Motor neuron (in vitro differentiated cells): Measurements from ENCODE around the gene ATAD5. TPM values are rescaled to one million over a fixed set of nuclear protein-coding genes. Genes with fewer than 3 reads are reported as not detected.

Source experiments
- ATAC-seq, 8 experiments: fragments of 200-7000 bp; cut with Tn5 transposase; replicated peaks in 6 of 8; 2 replicates each; pipeline ENCODE4 v1.8.0; 2021; ENCODE audit warnings: mild to moderate bottlenecking in 8 of 8, moderate library complexity in 8 of 8
- H3K27ac ChIP-seq, 2 donors: fragments of 250-450 bp; sonication (Bioruptor Pico); 2 replicates each; pipeline ENCODE4 v1.9.0; 2021; ENCODE audit warnings: antibody characterized with exemption in 2 of 2, mild to moderate bottlenecking in 2 of 2, moderate library complexity in 1 of 2
- H3K4me1 ChIP-seq, 2 donors: fragments of 250-450 bp; sonication (Bioruptor Pico); replicated peaks in 1 of 2; 2 replicates each; pipeline ENCODE4 v1.6.1; 2021; ENCODE audit warnings: antibody characterized with exemption in 2 of 2, mild to moderate bottlenecking in 2 of 2, moderate library complexity in 1 of 2
- H3K4me3 ChIP-seq, 5 donors: fragments of 250-450 bp; sonication (Bioruptor Pico); 2 replicates each; pipeline ENCODE4 v1.9.0; 2021; ENCODE audit warnings: antibody characterized with exemption in 5 of 5, mild to moderate bottlenecking in 5 of 5, moderate library complexity in 4 of 5
- WGBS, 10 experiments: fragments of 450-650 bp; shearing (Covaris generic); methylation state at CpG; one replicate each; pipeline ENCODE4 v1.0.0; 2022; 5-methylcytosine and 5-hydroxymethylcytosine counted together
- in situ Hi-C, 9 experiments: fragments of 400-800 bp; cut with MboI; loops; one replicate each; pipeline ENCODE4 v1.15.0; 2021; ENCODE audit warnings: low sequenced_read_pairs in 9 of 9, low pct_unique_long_range_greater_than_20kb in 2 of 9; ENCODE audit not compliant: unreplicated experiment in 9 of 9
- total RNA-seq, 8 experiments: library from RNA; unstranded; fragments of 300-600 nt; gene quantifications; 2 replicates each; pipeline versions ENCODE4 v1.2.3 to v1.2.4, GENCODE V29; 2022

Gene ATAD5
- total RNA-seq, 8 experiments from 2014 or later: 0.51 to 12.4 (median 3.4) TPM

DNA sequence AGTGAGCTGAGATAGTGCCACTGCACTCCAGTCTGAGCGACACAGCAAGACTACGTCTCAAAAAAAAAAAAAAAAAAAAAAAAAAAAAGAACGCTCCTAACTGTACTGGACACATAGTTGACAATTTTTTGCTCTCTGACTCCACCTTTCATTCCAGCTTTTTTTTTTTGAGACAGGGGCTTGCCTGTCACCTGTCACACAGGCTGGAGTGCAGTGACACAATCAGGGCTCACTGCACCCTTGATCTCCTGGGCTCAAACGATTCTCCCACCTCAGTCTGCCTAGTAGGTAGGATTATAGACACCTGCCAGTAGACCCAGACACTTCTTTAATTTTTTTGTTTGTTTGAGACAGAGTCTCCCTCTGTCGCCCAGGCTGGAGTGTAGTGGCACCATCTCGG, 4.7 kb upstream of the ATAD5 start:
- Histone ChIP-seq H3K4me3 (no peak overlapping the region), H3K4me1 (peaks cover 7 to 11% of the 10 kb centered on the region in 2 donors), H3K27ac (no peak overlapping the region)
- in situ Hi-C loops: no loop called here
- no peak for ATAC-seq
- 50 to 100% (median 74%) methylated on average over 1 to 3 of the region's 6 CpGs; no CpG with 5 or more reads in 3 of the 10 experiments for WGBS, 10 experiments

DNA sequence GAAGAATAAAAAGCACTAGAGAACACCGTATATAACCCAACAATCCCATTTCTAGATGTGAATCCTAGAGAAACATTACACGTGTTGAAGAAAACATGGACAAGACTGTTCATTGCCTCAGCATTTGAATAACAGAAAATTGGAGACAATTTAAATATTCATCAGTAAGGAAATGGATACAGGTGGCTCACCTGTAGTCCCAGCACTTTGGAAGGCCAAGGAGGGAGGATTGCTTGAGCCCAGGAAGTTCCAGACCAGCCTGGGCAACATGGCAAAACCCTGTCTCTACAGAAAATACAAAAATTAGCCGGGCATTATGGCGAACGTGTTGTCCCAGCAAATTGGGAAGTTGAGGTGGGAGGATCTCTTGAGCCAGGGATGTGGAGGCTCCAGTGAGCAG, 2.7 kb upstream of the ATAD5 start:
- peaks cover 7% of the 10 kb centered on the region in 2 donors for H3K4me1 ChIP-seq
- no peak for ATAC-seq
- in situ Hi-C loops: no loop called here
- 50 to 100% (median 69%) methylated on average over 2 to 5 of the region's 5 CpGs; no CpG with 5 or more reads in 2 of the 10 experiments for WGBS, 10 experiments
- no peak overlapping the region for H3K27ac ChIP-seq
- H3K4me3 ChIP-seq: no peak overlapping the region

DNA sequence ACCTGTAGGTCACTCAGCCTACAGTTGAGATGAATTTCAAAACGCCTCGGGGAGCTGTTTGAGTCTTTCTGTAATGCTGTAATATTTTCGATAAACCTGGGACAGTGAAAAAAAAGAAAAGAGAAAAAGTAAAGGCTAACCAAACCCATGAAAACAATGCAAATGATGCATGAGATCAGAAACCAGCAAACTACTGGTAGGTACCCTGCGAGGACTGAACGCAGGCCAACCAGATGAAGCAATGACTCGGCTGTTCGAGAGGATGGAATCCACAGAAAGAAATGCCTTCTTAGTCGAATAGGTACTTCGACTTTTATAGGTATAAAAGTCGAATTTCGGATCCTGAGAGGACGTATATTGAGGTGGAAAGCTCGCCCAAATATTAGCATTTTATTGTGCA, 509 bp upstream of the ATAD5 start:
- Histone ChIP-seq H3K4me3 (peak overlapping the region; percentile 61 to 100 (median 84)), H3K27ac (peak overlapping the region in 1 of 2 donors; percentile 62), H3K4me1 (peaks cover 7% of the 10 kb centered on the region in 2 donors)
- in situ Hi-C loops: no loop called here
- ATAC-seq: peak in 7 of 8 experiments; percentile 18 to 48 (median 36)
- 18 to 38% (median 27%) methylated on average over 5 to 13 of the region's 13 CpGs for WGBS, 10 experiments

DNA sequence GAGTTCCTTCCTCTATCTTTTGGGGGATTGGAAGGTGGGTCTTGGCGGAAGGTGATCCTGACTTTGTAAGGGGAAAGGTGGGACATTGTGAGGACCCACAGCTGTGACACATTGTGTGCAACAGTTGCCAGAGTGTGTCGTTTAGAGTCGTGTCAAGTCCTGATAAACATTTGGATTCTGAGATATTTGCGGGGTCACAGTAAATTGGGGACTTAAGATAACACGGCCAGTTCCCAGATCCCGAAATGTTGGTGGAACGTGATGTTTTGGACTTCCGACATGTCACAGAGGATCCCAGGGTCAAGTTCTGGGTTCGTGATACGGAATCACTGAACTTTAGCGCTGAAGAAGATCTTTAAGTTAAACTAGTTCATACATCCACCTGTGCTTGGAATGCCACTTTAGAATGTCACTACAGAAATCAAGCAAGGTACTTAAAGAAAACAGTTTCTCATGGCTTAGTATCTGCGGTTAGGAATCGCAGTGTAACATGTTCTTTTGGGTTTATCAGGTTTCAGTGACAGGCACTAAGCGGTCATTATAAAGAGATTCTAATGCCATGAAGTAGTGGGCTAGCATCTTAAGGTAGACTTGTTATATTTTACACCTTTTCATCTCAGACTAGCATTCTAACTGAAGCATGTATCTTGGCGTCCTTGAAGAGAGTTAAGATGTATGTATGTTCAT, 815 bp downstream of the ATAD5 start:
- peak overlapping the region; percentile 61 to 100 (median 84) for H3K4me3 ChIP-seq
- H3K4me1 ChIP-seq: peaks cover 7% of the 10 kb centered on the region in 2 donors
- ATAC-seq: no peak
- 0 to 9% (median 2%) methylated on average over 1 to 13 of the region's 15 CpGs for WGBS, 10 experiments
- H3K27ac ChIP-seq: no peak overlapping the region
- in situ Hi-C loops: no loop called here

DNA sequence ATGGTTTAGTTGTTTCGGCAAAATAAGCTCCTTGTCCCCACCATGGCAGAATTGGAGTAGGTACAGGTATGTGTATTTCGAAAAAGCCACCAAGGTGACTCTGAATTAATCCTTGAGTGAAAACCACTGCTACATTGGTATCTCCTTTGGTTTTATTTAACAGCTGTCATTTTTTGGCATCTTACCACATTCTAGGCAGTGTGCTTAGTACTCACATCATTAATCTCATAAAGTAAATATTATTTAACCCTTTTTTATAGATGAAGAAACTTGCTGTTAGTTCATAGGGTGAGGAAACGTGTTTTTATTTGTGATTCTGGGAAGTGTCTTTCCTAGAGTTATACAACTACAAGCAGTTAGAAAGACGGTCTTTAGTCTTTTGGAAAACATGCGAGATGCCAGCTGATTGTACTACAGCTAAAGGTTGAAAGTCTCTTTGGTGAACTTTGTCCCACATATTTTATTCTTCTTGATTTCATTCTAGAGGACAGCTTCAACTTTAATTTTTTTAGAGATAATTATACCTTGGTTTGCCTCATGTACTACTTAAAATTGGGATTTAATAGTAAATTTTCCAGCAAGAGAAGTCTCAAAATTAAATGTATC, 6.5 kb downstream of the ATAD5 start:
- in situ Hi-C loops: no loop called here
- Histone ChIP-seq H3K27ac (no peak overlapping the region), H3K4me1 (no peaks in the 10 kb centered on the region), H3K4me3 (no peak overlapping the region)
- 85 to 100% (median 97%) methylated on average over 1 to 5 of the region's 5 CpGs for WGBS, 10 experiments
- ATAC-seq: no peak

DNA sequence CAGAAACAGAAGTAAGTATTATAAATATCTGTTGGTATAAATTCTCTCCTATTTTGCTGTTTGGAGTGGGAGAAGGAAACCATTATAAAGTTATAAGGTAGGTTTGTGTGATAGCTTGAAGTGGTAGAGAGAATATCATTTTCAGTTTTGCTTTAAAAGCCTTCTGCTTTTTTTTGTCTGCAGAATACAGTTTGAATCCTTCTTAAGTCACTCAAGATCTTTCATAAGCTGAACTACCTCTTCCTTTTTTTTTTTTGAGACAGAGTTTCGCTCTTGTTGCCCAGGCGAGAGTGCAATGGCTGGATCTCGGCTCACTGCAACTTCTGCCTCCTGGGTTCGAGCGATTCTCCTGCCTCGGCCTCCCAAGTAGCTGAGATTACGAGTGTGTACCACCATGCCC, 9.0 kb downstream of the ATAD5 start:
- ATAC-seq: no peak
- H3K4me3 ChIP-seq: no peak overlapping the region
- no peak overlapping the region for H3K27ac ChIP-seq
- H3K4me1 ChIP-seq: no peaks in the 10 kb centered on the region
- in situ Hi-C loops: no loop called here
- WGBS, 10 experiments: 67 to 95% (median 92%) methylated on average over 3 to 7 of the region's 7 CpGs; no CpG with 5 or more reads in 3 of the 10 experiments

DNA sequence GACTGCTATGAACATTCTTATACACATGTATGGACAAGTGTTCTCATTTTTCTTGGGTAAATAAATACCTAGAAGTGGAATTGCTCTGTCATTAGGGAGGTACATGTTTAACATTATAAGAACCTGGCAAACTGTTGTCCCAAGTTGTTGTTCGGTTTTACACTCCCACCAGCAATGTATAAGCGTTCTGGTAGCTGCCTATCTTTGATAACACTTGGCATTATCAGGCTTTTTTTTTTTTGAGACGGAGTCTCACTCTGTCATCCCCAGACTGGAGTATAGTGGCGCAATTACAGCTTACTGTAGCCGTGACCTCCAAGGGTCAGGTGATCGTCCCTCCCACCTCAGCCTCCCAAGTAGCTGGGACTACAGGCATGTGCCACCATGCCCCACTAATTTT, 16.3 kb downstream of the ATAD5 start:
- no peak overlapping the region for H3K4me3 ChIP-seq
- no peak for ATAC-seq
- 93 to 100% (median 100%) methylated on average over 1 to 5 of the region's 6 CpGs for WGBS, 10 experiments
- no peaks in the 10 kb centered on the region for H3K4me1 ChIP-seq
- H3K27ac ChIP-seq: no peak overlapping the region
- in situ Hi-C loops: no loop called here

DNA sequence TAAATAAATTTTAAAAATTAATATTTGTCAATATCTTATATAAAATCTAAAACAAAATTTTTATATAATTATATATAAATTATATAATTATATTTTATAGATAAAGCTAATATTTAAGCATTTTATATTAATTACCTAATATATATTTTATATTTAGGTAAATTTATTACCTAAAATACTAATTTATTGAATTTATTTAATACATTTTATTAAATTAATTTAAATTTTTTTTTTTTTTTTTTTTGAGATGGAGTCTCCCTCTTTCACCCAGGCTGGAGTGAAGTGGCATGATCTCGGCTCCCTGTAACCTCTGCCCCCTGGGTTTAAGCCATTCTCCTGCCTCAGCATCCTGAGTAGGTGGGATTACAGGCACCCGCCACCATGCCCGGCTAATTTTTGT, 22.4 kb downstream of the ATAD5 start:
- H3K27ac ChIP-seq: no peak overlapping the region
- in situ Hi-C loops: no loop called here
- H3K4me3 ChIP-seq: no peak overlapping the region
- WGBS, 10 experiments: 80 to 100% (median 96%) methylated on average over 1 to 3 of the region's 3 CpGs; no CpG with 5 or more reads in 1 of the 10 experiments
- no peak for ATAC-seq
- H3K4me1 ChIP-seq: no peaks in the 10 kb centered on the region

DNA sequence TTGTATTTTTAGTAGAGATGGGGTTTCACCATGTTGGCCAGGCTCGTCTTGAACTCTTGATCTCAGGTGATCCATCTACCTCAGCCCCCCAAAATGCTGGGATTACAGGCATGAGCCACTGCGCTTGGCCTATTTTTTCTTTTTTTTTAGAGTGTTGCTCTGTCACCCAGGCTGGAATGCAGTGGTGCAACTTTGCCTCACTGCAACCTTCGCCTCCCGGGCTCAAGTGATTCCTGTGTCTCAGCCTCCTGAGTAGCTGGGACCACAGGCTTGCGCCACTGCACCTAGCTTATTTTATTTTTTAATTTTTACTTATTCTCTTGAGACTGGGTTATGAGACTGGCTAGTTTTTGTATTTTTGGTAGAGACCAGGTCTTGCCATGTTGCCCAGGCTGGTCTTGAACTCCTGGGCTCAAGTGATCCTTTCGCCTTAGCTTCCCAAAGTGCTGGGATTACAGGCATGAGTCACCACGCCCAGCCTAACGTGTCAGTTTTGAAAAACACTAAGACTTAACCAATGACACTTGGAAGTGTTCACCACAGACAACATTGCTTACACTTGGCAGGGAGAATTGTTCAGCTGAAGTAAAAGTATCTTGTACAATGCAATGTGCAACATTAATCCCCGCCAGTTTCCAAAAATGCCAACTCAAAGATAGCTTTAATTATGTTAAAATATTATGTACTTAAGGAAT, 26.9 kb downstream of the ATAD5 start:
- in situ Hi-C loops: no loop called here
- no peak overlapping the region for H3K4me3 ChIP-seq
- no peaks in the 10 kb centered on the region for H3K4me1 ChIP-seq
- 82 to 100% (median 95%) methylated on average over 1 to 9 of the region's 9 CpGs for WGBS, 10 experiments
- no peak for ATAC-seq
- no peak overlapping the region for H3K27ac ChIP-seq

DNA sequence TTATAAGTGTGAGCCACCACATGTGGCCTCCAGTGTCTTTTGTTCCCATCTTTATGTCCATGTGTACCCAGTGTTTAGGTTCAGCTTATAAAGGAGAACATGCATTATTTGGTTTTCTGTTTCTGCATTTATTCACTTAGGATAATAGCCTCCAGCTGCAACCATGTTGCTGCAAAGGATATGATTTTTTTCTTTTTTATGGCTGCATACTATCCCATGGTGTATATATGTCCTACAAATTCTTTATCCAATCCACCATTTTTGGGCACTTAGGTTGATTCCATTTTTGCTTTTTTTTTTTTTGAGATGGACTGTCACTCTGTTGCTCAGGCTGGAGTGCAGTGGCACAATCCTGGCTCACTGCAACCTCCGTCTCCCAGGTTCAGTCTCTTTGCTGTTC, 32.9 kb downstream of the ATAD5 start:
- H3K4me3 ChIP-seq: no peak overlapping the region
- H3K4me1 ChIP-seq: no peaks in the 10 kb centered on the region
- in situ Hi-C loops: no loop called here
- 82 to 100% (median 100%) methylated on average over 1 of the region's 1 CpG; no CpG with 5 or more reads in 3 of the 10 experiments for WGBS, 10 experiments
- no peak overlapping the region for H3K27ac ChIP-seq
- ATAC-seq: no peak

DNA sequence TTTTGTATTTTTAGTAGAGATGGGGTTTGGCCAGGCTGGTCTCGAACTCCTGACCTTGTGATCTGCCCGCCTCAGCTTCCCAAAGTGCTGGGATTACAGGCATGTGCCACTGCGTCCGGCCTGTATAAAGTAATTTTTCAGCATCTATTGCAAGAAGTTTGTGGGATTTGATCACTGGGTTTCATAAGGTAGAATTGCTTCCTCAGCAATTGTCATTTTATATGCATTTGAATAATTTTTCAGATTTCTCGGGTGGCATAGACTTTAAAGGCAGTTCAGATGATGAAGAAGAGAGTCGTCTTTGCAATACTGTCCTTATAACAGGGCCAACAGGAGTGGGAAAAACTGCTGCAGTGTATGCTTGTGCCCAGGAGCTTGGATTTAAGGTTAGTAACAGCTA, 37.2 kb downstream of the ATAD5 start:
- Histone ChIP-seq H3K27ac (no peak overlapping the region), H3K4me1 (no peaks in the 10 kb centered on the region), H3K4me3 (no peak overlapping the region)
- WGBS, 10 experiments: 93 to 100% (median 100%) methylated on average over 1 to 6 of the region's 6 CpGs
- in situ Hi-C loops: no loop called here
- no peak for ATAC-seq

DNA sequence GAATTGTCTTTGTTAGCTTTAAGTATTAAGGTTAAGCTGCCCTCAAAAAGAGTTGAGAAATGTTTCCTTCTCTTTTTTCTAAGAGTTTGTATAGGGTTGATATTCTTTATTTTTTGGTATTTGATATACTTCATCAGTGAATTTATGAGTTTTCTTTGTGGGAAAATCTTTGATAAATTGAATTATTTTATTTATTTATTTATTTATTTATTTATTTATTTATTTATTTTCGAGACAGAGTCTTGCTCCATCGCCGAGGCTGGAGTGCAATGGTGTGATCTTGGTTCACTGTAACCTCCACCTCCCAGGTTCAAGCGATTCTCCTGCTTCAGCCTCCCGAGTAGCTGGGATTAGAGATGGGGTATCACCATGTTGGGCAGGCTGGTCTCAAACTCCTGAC, 54.4 kb downstream of the ATAD5 start:
- ATAC-seq: no peak
- no peaks in the 10 kb centered on the region for H3K4me1 ChIP-seq
- in situ Hi-C loops: no loop called here
- H3K4me3 ChIP-seq: no peak overlapping the region
- 93 to 100% (median 99%) methylated on average over 1 to 5 of the region's 5 CpGs; no CpG with 5 or more reads in 2 of the 10 experiments for WGBS, 10 experiments
- no peak overlapping the region for H3K27ac ChIP-seq

DNA sequence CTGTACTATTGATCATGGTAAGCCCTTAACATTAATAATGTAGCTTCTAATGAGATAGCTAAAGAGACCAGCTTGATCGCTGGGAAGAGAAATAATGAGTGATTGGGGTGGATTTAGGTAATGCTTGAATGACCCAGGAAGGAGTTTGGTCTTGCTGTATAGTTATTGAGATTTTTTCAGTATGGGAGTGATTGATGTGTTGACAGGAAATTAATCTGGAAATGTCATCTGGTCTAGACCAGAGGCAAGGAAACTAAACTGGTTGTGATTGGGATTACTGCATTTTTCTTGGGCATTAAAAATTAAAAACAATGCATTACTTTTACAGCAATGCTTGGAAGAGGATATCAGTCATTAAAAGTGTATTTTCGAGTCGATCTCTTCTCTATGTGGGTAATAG, 62.5 kb downstream of the ATAD5 start:
- in situ Hi-C loops: no loop called here
- 67 to 100% (median 88%) methylated on average over 1 to 3 of the region's 3 CpGs; no CpG with 5 or more reads in 1 of the 10 experiments for WGBS, 10 experiments
- Histone ChIP-seq H3K27ac (no peak overlapping the region), H3K4me1 (no peaks in the 10 kb centered on the region), H3K4me3 (no peak overlapping the region)
- ATAC-seq: no peak
